ENCODE results near the gene BTC.

DNA sequence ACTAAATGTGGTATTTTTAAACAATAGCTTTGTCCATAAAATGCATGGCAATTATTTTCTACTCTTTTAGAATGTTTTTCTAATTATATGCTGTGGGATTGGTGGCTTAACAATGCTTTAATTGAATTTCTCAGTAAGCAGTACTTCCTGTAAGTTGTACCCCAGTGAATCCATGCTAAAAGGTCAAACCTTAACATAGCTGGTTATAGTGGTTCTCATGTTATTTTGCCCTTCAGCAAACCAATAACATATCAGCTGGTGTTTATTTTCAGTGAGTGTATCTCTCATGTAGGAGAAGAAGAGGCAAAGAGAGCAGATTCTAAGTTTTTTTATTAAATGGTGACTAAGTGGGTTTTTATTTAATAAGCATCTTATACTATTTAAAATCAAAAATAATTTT is 41.5 kb downstream of the BTC start:
- TF ChIP-seq CTCF (conservative IDR thresholded peaks at IDR 0.05): no peak
- TF ChIP-seq EZH2 (IDR thresholded peaks at IDR 0.05; ENCODE audit: low read depth): no peak
